ENCODE measurements around the gene ARL9. TPM values are rescaled to one million over a fixed set of nuclear protein-coding genes. Genes with fewer than 3 reads are reported as not detected.

ARL9 gene
- total and polyA plus RNA-seq, 9 of the 15 experiments (the other 6 are each of a cell fraction or from before 2014, with no cell fraction given): 0.10 to 0.15 (median 0.11) TPM; not detected in 6

DNA sequence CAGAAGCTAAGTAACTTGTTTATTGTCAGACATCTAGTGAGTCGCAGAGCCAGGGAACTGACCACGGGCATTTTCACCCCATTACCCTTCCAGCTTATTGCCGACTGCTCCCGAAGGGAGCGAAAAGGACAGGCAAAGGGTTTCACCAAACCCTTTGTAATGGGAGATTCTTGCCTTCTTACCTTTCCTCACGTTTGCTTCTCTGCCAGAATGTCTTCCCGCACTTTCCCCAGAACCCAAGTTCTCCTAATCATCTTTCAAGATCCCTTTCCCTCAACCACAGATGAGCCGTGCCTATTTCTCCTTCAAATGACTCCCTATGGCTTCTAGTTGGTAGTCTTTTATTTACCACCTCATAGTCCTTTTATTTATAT is 38.7 kb upstream of the ARL9 start (continued):
- TF ChIP-seq, protein P1, sequence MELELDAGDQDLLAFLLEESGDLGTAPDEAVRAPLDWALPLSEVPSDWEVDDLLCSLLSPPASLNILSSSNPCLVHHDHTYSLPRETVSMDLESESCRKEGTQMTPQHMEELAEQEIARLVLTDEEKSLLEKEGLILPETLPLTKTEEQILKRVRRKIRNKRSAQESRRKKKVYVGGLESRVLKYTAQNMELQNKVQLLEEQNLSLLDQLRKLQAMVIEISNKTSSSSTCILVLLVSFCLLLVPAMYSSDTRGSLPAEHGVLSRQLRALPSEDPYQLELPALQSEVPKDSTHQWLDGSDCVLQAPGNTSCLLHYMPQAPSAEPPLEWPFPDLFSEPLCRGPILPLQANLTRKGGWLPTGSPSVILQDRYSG (tag; conservative IDR thresholded peaks at IDR 0.05; ENCODE audit: low read depth): no peak
- TF ChIP-seq ARID2 (IDR thresholded peaks at IDR 0.05): 0 out of 2 replicates have a peak, but pooled peaks have one; percentile 6
- TF ChIP-seq ZNF140 (CRISPR knock-in tag; IDR thresholded peaks at IDR 0.05): no peak
- TF ChIP-seq ZKSCAN8 (CRISPR knock-in tag; IDR thresholded peaks at IDR 0.05): no peak
- TF ChIP-seq, protein P2, sequence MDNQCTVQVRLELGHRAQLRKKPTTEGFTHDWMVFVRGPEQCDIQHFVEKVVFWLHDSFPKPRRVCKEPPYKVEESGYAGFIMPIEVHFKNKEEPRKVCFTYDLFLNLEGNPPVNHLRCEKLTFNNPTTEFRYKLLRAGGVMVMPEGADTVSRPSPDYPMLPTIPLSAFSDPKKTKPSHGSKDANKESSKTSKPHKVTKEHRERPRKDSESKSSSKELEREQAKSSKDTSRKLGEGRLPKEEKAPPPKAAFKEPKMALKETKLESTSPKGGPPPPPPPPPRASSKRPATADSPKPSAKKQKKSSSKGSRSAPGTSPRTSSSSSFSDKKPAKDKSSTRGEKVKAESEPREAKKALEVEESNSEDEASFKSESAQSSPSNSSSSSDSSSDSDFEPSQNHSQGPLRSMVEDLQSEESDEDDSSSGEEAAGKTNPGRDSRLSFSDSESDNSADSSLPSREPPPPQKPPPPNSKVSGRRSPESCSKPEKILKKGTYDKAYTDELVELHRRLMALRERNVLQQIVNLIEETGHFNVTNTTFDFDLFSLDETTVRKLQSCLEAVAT (IDR thresholded peaks at IDR 0.05): peak in 1 of 2 experiments; percentile 83; a peak in 1 of 4 replicates
- no peak for TF ChIP-seq ZNF696 (CRISPR knock-in tag; conservative IDR thresholded peaks at IDR 0.05)
- TF ChIP-seq, protein P3, sequence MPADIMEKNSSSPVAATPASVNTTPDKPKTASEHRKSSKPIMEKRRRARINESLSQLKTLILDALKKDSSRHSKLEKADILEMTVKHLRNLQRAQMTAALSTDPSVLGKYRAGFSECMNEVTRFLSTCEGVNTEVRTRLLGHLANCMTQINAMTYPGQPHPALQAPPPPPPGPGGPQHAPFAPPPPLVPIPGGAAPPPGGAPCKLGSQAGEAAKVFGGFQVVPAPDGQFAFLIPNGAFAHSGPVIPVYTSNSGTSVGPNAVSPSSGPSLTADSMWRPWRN (IDR thresholded peaks at IDR 0.05; ENCODE audit: low read depth): no peak
- peak; percentile 86 for TF ChIP-seq CHD1 (IDR thresholded peaks at IDR 0.05; ENCODE audit: low read length)
- no peak for TF ChIP-seq GABPA (tag; conservative IDR thresholded peaks at IDR 0.05; ENCODE audit: low read depth)
- TF ChIP-seq, protein P4, sequence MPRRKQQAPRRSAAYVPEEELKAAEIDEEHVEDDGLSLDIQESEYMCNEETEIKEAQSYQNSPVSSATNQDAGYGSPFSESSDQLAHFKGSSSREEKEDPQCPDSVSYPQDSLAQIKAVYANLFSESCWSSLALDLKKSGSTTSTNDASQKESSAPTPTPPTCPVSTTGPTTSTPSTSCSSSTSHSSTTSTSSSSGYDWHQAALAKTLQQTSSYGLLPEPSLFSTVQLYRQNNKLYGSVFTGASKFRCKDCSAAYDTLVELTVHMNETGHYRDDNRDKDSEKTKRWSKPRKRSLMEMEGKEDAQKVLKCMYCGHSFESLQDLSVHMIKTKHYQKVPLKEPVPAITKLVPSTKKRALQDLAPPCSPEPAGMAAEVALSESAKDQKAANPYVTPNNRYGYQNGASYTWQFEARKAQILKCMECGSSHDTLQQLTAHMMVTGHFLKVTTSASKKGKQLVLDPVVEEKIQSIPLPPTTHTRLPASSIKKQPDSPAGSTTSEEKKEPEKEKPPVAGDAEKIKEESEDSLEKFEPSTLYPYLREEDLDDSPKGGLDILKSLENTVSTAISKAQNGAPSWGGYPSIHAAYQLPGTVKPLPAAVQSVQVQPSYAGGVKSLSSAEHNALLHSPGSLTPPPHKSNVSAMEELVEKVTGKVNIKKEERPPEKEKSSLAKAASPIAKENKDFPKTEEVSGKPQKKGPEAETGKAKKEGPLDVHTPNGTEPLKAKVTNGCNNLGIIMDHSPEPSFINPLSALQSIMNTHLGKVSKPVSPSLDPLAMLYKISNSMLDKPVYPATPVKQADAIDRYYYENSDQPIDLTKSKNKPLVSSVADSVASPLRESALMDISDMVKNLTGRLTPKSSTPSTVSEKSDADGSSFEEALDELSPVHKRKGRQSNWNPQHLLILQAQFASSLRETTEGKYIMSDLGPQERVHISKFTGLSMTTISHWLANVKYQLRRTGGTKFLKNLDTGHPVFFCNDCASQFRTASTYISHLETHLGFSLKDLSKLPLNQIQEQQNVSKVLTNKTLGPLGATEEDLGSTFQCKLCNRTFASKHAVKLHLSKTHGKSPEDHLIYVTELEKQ (CRISPR knock-in tag; IDR thresholded peaks at IDR 0.05): no peak
- TF ChIP-seq ZBTB1 (CRISPR knock-in tag; IDR thresholded peaks at IDR 0.05; ENCODE audit: borderline replicate concordance, low read depth): 0 out of 2 replicates have a peak, but pooled peaks have one; percentile 36
- TF ChIP-seq, protein P5, sequence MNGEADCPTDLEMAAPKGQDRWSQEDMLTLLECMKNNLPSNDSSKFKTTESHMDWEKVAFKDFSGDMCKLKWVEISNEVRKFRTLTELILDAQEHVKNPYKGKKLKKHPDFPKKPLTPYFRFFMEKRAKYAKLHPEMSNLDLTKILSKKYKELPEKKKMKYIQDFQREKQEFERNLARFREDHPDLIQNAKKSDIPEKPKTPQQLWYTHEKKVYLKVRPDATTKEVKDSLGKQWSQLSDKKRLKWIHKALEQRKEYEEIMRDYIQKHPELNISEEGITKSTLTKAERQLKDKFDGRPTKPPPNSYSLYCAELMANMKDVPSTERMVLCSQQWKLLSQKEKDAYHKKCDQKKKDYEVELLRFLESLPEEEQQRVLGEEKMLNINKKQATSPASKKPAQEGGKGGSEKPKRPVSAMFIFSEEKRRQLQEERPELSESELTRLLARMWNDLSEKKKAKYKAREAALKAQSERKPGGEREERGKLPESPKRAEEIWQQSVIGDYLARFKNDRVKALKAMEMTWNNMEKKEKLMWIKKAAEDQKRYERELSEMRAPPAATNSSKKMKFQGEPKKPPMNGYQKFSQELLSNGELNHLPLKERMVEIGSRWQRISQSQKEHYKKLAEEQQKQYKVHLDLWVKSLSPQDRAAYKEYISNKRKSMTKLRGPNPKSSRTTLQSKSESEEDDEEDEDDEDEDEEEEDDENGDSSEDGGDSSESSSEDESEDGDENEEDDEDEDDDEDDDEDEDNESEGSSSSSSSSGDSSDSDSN (IDR thresholded peaks at IDR 0.05; ENCODE audit: borderline replicate concordance in 1 of 2, low read depth in 2 of 2, low read length in 2 of 2): no peak
- peak; percentile 94 for TF ChIP-seq THRAP3 (IDR thresholded peaks at IDR 0.05; ENCODE audit: borderline replicate concordance)
- TF ChIP-seq ZNF444 (CRISPR knock-in tag; IDR thresholded peaks at IDR 0.05): no peak
- TF ChIP-seq, protein P6, sequence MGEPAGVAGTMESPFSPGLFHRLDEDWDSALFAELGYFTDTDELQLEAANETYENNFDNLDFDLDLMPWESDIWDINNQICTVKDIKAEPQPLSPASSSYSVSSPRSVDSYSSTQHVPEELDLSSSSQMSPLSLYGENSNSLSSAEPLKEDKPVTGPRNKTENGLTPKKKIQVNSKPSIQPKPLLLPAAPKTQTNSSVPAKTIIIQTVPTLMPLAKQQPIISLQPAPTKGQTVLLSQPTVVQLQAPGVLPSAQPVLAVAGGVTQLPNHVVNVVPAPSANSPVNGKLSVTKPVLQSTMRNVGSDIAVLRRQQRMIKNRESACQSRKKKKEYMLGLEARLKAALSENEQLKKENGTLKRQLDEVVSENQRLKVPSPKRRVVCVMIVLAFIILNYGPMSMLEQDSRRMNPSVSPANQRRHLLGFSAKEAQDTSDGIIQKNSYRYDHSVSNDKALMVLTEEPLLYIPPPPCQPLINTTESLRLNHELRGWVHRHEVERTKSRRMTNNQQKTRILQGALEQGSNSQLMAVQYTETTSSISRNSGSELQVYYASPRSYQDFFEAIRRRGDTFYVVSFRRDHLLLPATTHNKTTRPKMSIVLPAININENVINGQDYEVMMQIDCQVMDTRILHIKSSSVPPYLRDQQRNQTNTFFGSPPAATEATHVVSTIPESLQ (CRISPR knock-in tag; IDR thresholded peaks at IDR 0.05): peak; percentile 41; the same call in 1 of the 2 replicates
- no peak for TF ChIP-seq ZNF766 (CRISPR knock-in tag; conservative IDR thresholded peaks at IDR 0.05)

Data from K562 (cell line).